H9 (cell line): ENCODE data around the gene FHOD3. TPM values are rescaled to one million over a fixed set of nuclear protein-coding genes. Genes with fewer than 3 reads are reported as not detected.
A peak's percentile ranks its signal among the peaks of the same experiment; 100 is the strongest.

ENCODE experiments used
- DNase-seq: peaks from one replicate; pipeline ENCODE4 v3.0.0-alpha.2; 2017
- H2AFZ ChIP-seq: one replicate; pipeline ENCODE4 v1.6.1; 2013; ENCODE audit warnings: mild to moderate bottlenecking, low read length, control low read depth, moderate library complexity
- H2AK5ac ChIP-seq: 2 replicates; pipeline ENCODE4 v1.6.1; 2013; ENCODE audit warnings: low read length, control low read depth, mixed read lengths; ENCODE audit not compliant: insufficient read length
- H2BK120ac ChIP-seq: one replicate; pipeline ENCODE4 v1.6.1; 2013; ENCODE audit warnings: low read depth, mild to moderate bottlenecking, low read length, control low read depth, inconsistent platforms; ENCODE audit not compliant: poor library complexity, severe bottlenecking
- H2BK12ac ChIP-seq: 2 replicates; pipeline ENCODE4 v1.6.1; 2013; ENCODE audit warnings: low read length, control low read depth, mixed read lengths, low read depth; ENCODE audit not compliant: insufficient read length
- H2BK15ac ChIP-seq: 2 replicates; pipeline ENCODE4 v1.6.1; 2013; ENCODE audit warnings: low read depth, low read length, control low read depth
- H2BK20ac ChIP-seq: one replicate; pipeline ENCODE4 v1.6.1; 2013; ENCODE audit warnings: low read depth, mild to moderate bottlenecking, low read length, control low read depth, inconsistent platforms; ENCODE audit not compliant: poor library complexity, severe bottlenecking
- H2BK5ac ChIP-seq: 2 replicates; pipeline ENCODE4 v1.6.1; 2013; ENCODE audit warnings: low read length, control low read depth, mixed read lengths; ENCODE audit not compliant: insufficient read length
- H3K14ac ChIP-seq: 2 replicates; pipeline ENCODE4 v1.6.1; 2013; ENCODE audit warnings: low read length, control low read depth; ENCODE audit not compliant: insufficient read depth
- H3K18ac ChIP-seq: 2 replicates; pipeline ENCODE4 v1.6.1; 2013; ENCODE audit warnings: low read depth, mild to moderate bottlenecking, mixed read lengths, low read length, control low read depth; ENCODE audit not compliant: insufficient read length
- H3K23ac ChIP-seq: 2 replicates; pipeline ENCODE4 v1.6.1; 2013; ENCODE audit warnings: low read length, control low read depth, mixed read lengths, low read depth; ENCODE audit not compliant: insufficient read length
- H3K23me2 ChIP-seq: 2 replicates; pipeline ENCODE4 v1.6.1; 2013; ENCODE audit warnings: low read depth, mild to moderate bottlenecking, mixed read lengths, low read length, control low read depth; ENCODE audit not compliant: insufficient read length, poor library complexity, severe bottlenecking
- H3K27ac ChIP-seq: 2 replicates; pipeline ENCODE4 v1.5.1; 2013; ENCODE audit warnings: low read length, control low read depth, mixed read lengths, low read depth; ENCODE audit not compliant: insufficient read length
- H3K27me3 ChIP-seq: 2 replicates; pipeline ENCODE4 v1.6.1; 2013; ENCODE audit warnings: low read length, control low read depth, inconsistent platforms; ENCODE audit not compliant: insufficient read depth
- H3K4ac ChIP-seq: 2 replicates; pipeline ENCODE4 v1.6.1; 2013; ENCODE audit warnings: low read depth, mild to moderate bottlenecking, control low read depth, inconsistent platforms, low read length, moderate library complexity
- H3K4me1 ChIP-seq: 2 replicates; pipeline ENCODE4 v1.6.1; 2013; ENCODE audit warnings: low read length, control low read depth, inconsistent platforms; ENCODE audit not compliant: insufficient read depth
- H3K4me2 ChIP-seq: 2 replicates; pipeline ENCODE4 v1.6.1; 2013; ENCODE audit warnings: low read length, control low read depth, mixed read lengths; ENCODE audit not compliant: insufficient read length, insufficient read depth
- H3K56ac ChIP-seq: 2 replicates; pipeline ENCODE4 v1.6.1; 2013; ENCODE audit warnings: low read depth, mild to moderate bottlenecking, mixed read lengths, low read length, control low read depth; ENCODE audit not compliant: insufficient read length
- H3K79me1 ChIP-seq: 2 replicates; pipeline ENCODE4 v1.6.1; 2013; ENCODE audit warnings: low read depth, mild to moderate bottlenecking, moderate library complexity, low read length, control low read depth, inconsistent platforms; ENCODE audit not compliant: insufficient read depth, poor library complexity, severe bottlenecking
- H3K79me2 ChIP-seq: 2 replicates; pipeline ENCODE4 v1.6.1; 2013; ENCODE audit warnings: low read length, control low read depth, inconsistent platforms; ENCODE audit not compliant: insufficient read depth
- H3K9ac ChIP-seq: 2 replicates; pipeline ENCODE4 v1.6.1; 2013; ENCODE audit warnings: low read length, control low read depth, mixed read lengths; ENCODE audit not compliant: insufficient read length; ENCODE audit errors: extremely low read depth
- H3K9me3 ChIP-seq: one replicate; pipeline ENCODE4 v1.6.1; 2013; ENCODE audit warnings: low read depth, low read length, inconsistent platforms; ENCODE audit not compliant: control insufficient read depth
- H3T11ph ChIP-seq: one replicate; pipeline ENCODE4 v1.6.1; 2013; ENCODE audit warnings: mild to moderate bottlenecking, low read length, control low read depth, inconsistent platforms
- H4K20me1 ChIP-seq: one replicate; pipeline ENCODE4 v1.6.1; 2013; ENCODE audit not compliant: control insufficient read depth, insufficient read length, insufficient read depth
- H4K5ac ChIP-seq: 2 replicates; pipeline ENCODE4 v1.6.1; 2013; ENCODE audit warnings: low read depth, mild to moderate bottlenecking, mixed read lengths, low read length, control low read depth; ENCODE audit not compliant: insufficient read length
- H4K8ac ChIP-seq: replicated peaks from 2 replicates; pipeline ENCODE4 v1.6.1; 2013; ENCODE audit warnings: low read length, control low read depth, mixed read lengths, low read depth; ENCODE audit not compliant: insufficient read length
- H4K91ac ChIP-seq: 2 replicates; pipeline ENCODE4 v1.6.1; 2013; ENCODE audit warnings: low read depth, mild to moderate bottlenecking, moderate library complexity, mixed read lengths, low read length, control low read depth; ENCODE audit not compliant: insufficient read length
- H3K27ac Mint-ChIP-seq, 3 experiments: 2 replicates in 2 of 3; 3 replicates in 1 of 3; pipeline ENCODE4 v1.8.0; 2020 to 2021; ENCODE audit warnings: mixed read lengths in 3 of 3, mild to moderate bottlenecking in 1 of 3, moderate library complexity in 1 of 3
- H3K27me3 Mint-ChIP-seq: 2 replicates; pipeline ENCODE4 v1.8.0; 2021; ENCODE audit warnings: low read depth, mild to moderate bottlenecking, moderate library complexity, mixed read lengths
- H3K36me3 Mint-ChIP-seq, 3 experiments: 2 replicates in 2 of 3; 3 replicates in 1 of 3; pipeline ENCODE4 v1.8.0; 2020 to 2021; ENCODE audit warnings: low read depth in 3 of 3, mixed read lengths in 3 of 3; ENCODE audit not compliant: insufficient read depth in 1 of 3
- H3K4me1 Mint-ChIP-seq, 2 experiments: 2 replicates each; pipeline ENCODE4 v1.8.0; 2020; ENCODE audit warnings: mixed read lengths in 2 of 2
- H3K4me3 Mint-ChIP-seq, 2 experiments: 2 replicates in 1 of 2; 3 replicates in 1 of 2; pipeline ENCODE4 v1.8.0; 2020 to 2021; ENCODE audit warnings: mild to moderate bottlenecking in 2 of 2, mixed read lengths in 2 of 2, moderate library complexity in 1 of 2
- H3K9me3 Mint-ChIP-seq, 2 experiments: 2 replicates in 1 of 2; 3 replicates in 1 of 2; pipeline ENCODE4 v1.8.0; 2020; ENCODE audit warnings: mild to moderate bottlenecking in 2 of 2, mixed read lengths in 2 of 2, moderate library complexity in 1 of 2
- CTCF ChIP-seq: fragments of 200-600 bp; sonication (generic); conservative IDR thresholded peaks from 3 replicates; pipeline ENCODE4 v1.8.0; 2021; ENCODE audit warnings: antibody characterized with exemption, mild to moderate bottlenecking
- WGBS: extraction: QIAGEN DNeasy Blood & Tissue Kit; methylation state at CpG from one replicate; pipeline ENCODE4 v1.1.7; 2013; ENCODE audit warnings: missing lambda C conversion rate, low lambda C conversion rate, mixed read lengths; ENCODE audit not compliant: insufficient read length; ENCODE audit errors: extremely low coverage; 5-methylcytosine and 5-hydroxymethylcytosine counted together
- total RNA-seq: library from RNA; stranded (reverse); gene quantifications from 2 replicates; pipeline ENCODE4 v1.2.1, GENCODE V29; 2021

FHOD3 gene
- total RNA-seq, 1 experiment from 2014 or later: 8.0 TPM

- Histone ChIP-seq H3K56ac (no peak overlapping the region), H2BK5ac (no peak overlapping the region), H3K9ac (no peak overlapping the region), H3K23me2 (no peaks in the 10 kb centered on the region), H2AK5ac (no peak overlapping the region), H3K4ac (no peak overlapping the region), H3K14ac (no peak overlapping the region), H3K79me1 (peaks cover 3% of the 10 kb centered on the region), H2BK120ac (no peak overlapping the region), H3K27ac (no peak overlapping the region), H4K20me1 (peaks cover 2% of the 10 kb centered on the region), H3K27me3 (no peaks in the 10 kb centered on the region), H2BK12ac (no peak overlapping the region), H3K4me1 (no peaks in the 10 kb centered on the region), H3K4me2 (no peak overlapping the region), H3K23ac (no peak overlapping the region), H2BK20ac (no peak overlapping the region), H4K5ac (no peak overlapping the region), H4K8ac (no peak overlapping the region), H3T11ph (no peak overlapping the region), H4K91ac (no peak overlapping the region), H2AFZ (no peak overlapping the region), H3K9me3 (no peaks in the 10 kb centered on the region), H3K18ac (no peak overlapping the region), H3K79me2 (no peaks in the 10 kb centered on the region), H2BK15ac (no peak overlapping the region)
- Mint-ChIP-seq H3K27ac (no peak overlapping the region), H3K36me3 (peaks cover 0 to 20% (median 16%) of the 10 kb centered on the region in 3 experiments; a peak in 5 of 7 replicates), H3K4me1 (peaks cover 12 to 21% of the 10 kb centered on the region in 2 experiments), H3K9me3 (peaks cover 10 to 19% of the 10 kb centered on the region in 2 experiments; a peak in 4 of 5 replicates), H3K4me3 (no peak overlapping the region), H3K27me3 (peaks cover 10% of the 10 kb centered on the region)
- no peak for TF ChIP-seq CTCF
- DNase-seq: peak; percentile 17
- no CpG with 5 or more reads among the region's 2 CpGs for WGBS
Observed at GRCh38 chr18:36316246-36316645, 18.7 kb downstream of the FHOD3 start.
